Erythroblast (primary cell): ENCODE data around the gene ASCL2.

Experiments used
- GATA1 ChIP-seq: IDR thresholded peaks from 2 replicates; pipeline ENCODE4 v1.6.1; 2011; ENCODE audit warnings: low read depth, mild to moderate bottlenecking, control low read depth, low read length, moderate library complexity
- POLR2A ChIP-seq: IDR thresholded peaks from 2 replicates; pipeline ENCODE4 v1.6.1; 2011; ENCODE audit warnings: mild to moderate bottlenecking, low read length

DNA sequence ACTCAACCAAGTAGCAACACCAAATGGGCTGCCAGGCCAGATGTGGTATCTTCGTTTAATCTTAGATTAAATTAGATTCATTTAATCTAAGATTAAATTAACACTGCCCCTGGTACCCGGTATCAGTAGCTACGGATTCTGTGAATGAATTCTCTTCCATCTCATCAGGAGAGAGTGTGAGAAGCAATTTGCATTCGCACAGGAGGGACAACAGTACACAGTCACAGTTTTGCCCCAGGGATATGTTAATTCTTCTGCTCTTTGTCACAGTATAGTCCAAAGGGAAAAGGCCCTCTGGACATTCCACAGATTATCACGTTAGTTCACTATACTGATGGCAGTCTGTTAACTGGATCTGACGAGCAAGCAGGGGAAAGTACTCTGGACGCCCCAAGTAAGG is 22.9 kb downstream of the ASCL2 start:
- TF ChIP-seq POLR2A (no peak), GATA1 (no peak)
